ENCODE data around the gene MIGA2. TPM values are rescaled to one million over a fixed set of nuclear protein-coding genes. Genes with fewer than 3 reads are reported as not detected.

MIGA2 gene
- total and polyA plus RNA-seq, 2 of the 4 experiments (the other 2 are of a cell fraction) = 12.5 to 25.3 TPM

DNA sequence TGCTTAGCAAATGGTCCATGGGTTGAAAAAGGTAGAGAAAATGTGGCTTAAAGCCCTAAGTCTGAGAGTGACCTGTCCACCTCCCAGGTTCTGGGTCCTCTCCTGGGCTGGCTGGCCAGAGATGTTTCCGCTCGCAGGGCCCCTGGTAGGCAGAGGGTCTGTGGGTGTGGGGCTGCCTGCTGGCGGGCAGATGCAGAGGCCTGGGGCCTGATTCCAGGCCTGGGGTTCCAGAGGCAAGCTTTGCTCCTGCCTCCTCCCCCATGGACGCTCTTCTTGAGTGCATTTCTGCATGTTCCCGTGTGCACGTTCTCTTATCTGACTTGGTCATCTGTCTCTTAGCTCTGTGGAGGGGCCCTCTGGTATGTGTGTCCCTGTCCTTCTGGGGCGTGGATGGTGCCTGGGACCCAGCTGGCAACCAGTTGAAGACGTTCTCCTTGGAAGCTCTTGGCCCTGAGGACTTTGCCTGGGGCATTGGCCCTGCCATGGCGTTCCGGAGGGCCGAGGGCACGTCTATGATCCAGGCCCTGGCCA, 3.8 kb downstream of the MIGA2 start:
- H2BK5ac ChIP-seq (ENCODE audit: low read depth, low read length, poor library complexity, severe bottlenecking) = no peak overlapping the region
- H3K79me1 ChIP-seq (ENCODE audit: low read depth in 1 of 2, low read length in 2 of 2) = peaks cover 14 to 51% of the 10 kb centered on the region in 2 experiments; a peak in 3 of 4 replicates
- H2AFZ ChIP-seq (replicated peaks; ENCODE audit: low read length, poor library complexity) = no peak overlapping the region
- peaks cover 16% of the 10 kb centered on the region for H4K20me1 ChIP-seq (ENCODE audit: insufficient read depth, low read length)
- H3K4me1 ChIP-seq (ENCODE audit: control insufficient read depth, insufficient read depth, low read length) = peaks cover 14% of the 10 kb centered on the region
- no peak overlapping the region for H3K18ac ChIP-seq (ENCODE audit: low read depth, low read length)
- H3K9ac ChIP-seq (ENCODE audit: low read depth, low read length) = no peak overlapping the region
- TF ChIP-seq, protein P1, sequence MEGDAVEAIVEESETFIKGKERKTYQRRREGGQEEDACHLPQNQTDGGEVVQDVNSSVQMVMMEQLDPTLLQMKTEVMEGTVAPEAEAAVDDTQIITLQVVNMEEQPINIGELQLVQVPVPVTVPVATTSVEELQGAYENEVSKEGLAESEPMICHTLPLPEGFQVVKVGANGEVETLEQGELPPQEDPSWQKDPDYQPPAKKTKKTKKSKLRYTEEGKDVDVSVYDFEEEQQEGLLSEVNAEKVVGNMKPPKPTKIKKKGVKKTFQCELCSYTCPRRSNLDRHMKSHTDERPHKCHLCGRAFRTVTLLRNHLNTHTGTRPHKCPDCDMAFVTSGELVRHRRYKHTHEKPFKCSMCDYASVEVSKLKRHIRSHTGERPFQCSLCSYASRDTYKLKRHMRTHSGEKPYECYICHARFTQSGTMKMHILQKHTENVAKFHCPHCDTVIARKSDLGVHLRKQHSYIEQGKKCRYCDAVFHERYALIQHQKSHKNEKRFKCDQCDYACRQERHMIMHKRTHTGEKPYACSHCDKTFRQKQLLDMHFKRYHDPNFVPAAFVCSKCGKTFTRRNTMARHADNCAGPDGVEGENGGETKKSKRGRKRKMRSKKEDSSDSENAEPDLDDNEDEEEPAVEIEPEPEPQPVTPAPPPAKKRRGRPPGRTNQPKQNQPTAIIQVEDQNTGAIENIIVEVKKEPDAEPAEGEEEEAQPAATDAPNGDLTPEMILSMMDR (conservative IDR thresholded peaks at IDR 0.05; ENCODE audit: low read depth, low read length) = no peak
- TF ChIP-seq NFE2L2 (IDR thresholded peaks at IDR 0.05; ENCODE audit: low read depth, low read length) = no peak
- no peak for TF ChIP-seq MAFK (IDR thresholded peaks at IDR 0.05; ENCODE audit: low read depth, low read length)
- no peak for TF ChIP-seq RAD21 (IDR thresholded peaks at IDR 0.05; ENCODE audit: low read length)
- no peak for TF ChIP-seq CEBPB (IDR thresholded peaks at IDR 0.05; ENCODE audit: low read depth, low read length)
- TF ChIP-seq, protein P2, sequence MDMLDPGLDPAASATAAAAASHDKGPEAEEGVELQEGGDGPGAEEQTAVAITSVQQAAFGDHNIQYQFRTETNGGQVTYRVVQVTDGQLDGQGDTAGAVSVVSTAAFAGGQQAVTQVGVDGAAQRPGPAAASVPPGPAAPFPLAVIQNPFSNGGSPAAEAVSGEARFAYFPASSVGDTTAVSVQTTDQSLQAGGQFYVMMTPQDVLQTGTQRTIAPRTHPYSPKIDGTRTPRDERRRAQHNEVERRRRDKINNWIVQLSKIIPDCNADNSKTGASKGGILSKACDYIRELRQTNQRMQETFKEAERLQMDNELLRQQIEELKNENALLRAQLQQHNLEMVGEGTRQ (IDR thresholded peaks at IDR 0.05; ENCODE audit: low read depth, low read length) = no peak
- no peak for TF ChIP-seq BHLHE40 (IDR thresholded peaks at IDR 0.05; ENCODE audit: low read depth, low read length)
- ChIA-PET CTCF (no interaction called here), POLR2A (ENCODE audit: unreplicated experiment) (no interaction called here)
- no peak overlapping the region for H3K4ac ChIP-seq (ENCODE audit: low read depth, low read length)
- no TSS peak for BruUV-seq (replicated peaks)
- no peak overlapping the region for H2AK5ac ChIP-seq (ENCODE audit: low read depth, low read length)
- no peak overlapping the region for H4K8ac ChIP-seq (ENCODE audit: low read depth in 2 of 2, low read length in 2 of 2)
- no peak overlapping the region for H3K4me3 ChIP-seq (ENCODE audit: insufficient read depth, low read depth, low read length)
- no peak overlapping the region for H3K56ac ChIP-seq (ENCODE audit: extremely low read depth, insufficient read depth, low read length)
- H3K27ac ChIP-seq (ENCODE audit: insufficient read depth, low read length) = no peak overlapping the region
- no peak overlapping the region for H2BK120ac ChIP-seq (ENCODE audit: low read depth, low read length)
- intact Hi-C loops (cut with micrococcal nuclease) = no loop called here
- no peak overlapping the region for H2BK20ac ChIP-seq (ENCODE audit: low read depth, low read length)
- no peak overlapping the region for H4K91ac ChIP-seq (ENCODE audit: insufficient read depth, low read depth, low read length)
- no peak overlapping the region for H2BK15ac ChIP-seq (ENCODE audit: low read depth, low read length)
- H3K9me1 ChIP-seq (ENCODE audit: insufficient read depth, low read length) = 0 out of 2 replicates have a peak, but pooled peaks cover 8% of the 10 kb centered on the region
- H4K5ac ChIP-seq (ENCODE audit: low read depth, low read length) = no peak overlapping the region
- H2AK9ac ChIP-seq (replicated peaks; ENCODE audit: low read depth, low read length, poor library complexity) = no peak overlapping the region
- H3K14ac ChIP-seq (replicated peaks; ENCODE audit: low read depth, low read length) = no peak overlapping the region
- peaks cover 27% of the 10 kb centered on the region for H3K36me3 ChIP-seq (ENCODE audit: control insufficient read depth, insufficient read depth, low read length)
- no peak overlapping the region for H3K4me2 ChIP-seq (ENCODE audit: low read depth, low read length)
- no peaks in the 10 kb centered on the region for H3K9me3 ChIP-seq (ENCODE audit: control insufficient read depth, insufficient read depth, low read length)
- H3K23ac ChIP-seq (ENCODE audit: low read depth, low read length) = no peak overlapping the region
- H3K27me3 ChIP-seq (ENCODE audit: control insufficient read depth, insufficient read depth, low read length) = no peaks in the 10 kb centered on the region
- dilution Hi-C loops (cut with HindIII; ENCODE audit: low sequenced_read_pairs, unreplicated experiment) = no loop called here
- in situ Hi-C loops (cut with MboI; ENCODE audit: low sequenced_read_pairs) = no loop called here
- DNase-seq (no peak), ATAC-seq (ENCODE audit: low read depth) (no peak)
- 96% methylated on average over 6 of the region's 12 CpGs; no CpG with 5 or more reads in 1 of the 2 experiments for WGBS, 2 experiments (ENCODE audit: extremely low coverage in 2 of 2, insufficient read length in 1 of 2)

Data from IMR-90 (cell line).